B cell (primary cell): ENCODE results near the gene WARS2. TPM values are rescaled to one million over a fixed set of nuclear protein-coding genes. Genes with fewer than 3 reads are reported as not detected.

Experiments
- ATAC-seq: fragments of 200-7000 bp; cut with Tn5 transposase; one replicate; pipeline ENCODE4 v1.10.0; 2021; ENCODE audit warnings: low read depth, mild to moderate bottlenecking, moderate number of reproducible peaks, moderate library complexity
- CTCF ChIA-PET: fragments of 350-600 bp; sonication (Branson Sonifier 250); formaldehyde crosslinking; loops from one replicate; lab custom pipeline; 2021; ENCODE audit warnings: antibody characterized with exemption, inconsistent platforms; lab: Charles Lee
- POLR2A ChIA-PET: fragments of 350-600 bp; sonication (Branson Sonifier 250); formaldehyde crosslinking; loops from one replicate; lab custom pipeline; 2021; ENCODE audit warnings: antibody characterized with exemption; lab: Charles Lee
- DNase-seq: peaks from one replicate; pipeline ENCODE4 v3.0.0; 2013
- H2AFZ ChIP-seq: 2 replicates; pipeline ENCODE4 v1.6.1; 2012; ENCODE audit warnings: mild to moderate bottlenecking, low read depth, low read length; ENCODE audit not compliant: insufficient read depth, poor library complexity, severe bottlenecking
- H3K27ac ChIP-seq, 2 donors: 1 replicate in 1 of 2; 2 replicates in 1 of 2; pipeline ENCODE4 v1.5.1; 2012 to 2013; ENCODE audit warnings: low read length in 2 of 2, mild to moderate bottlenecking in 2 of 2, moderate library complexity in 1 of 2
- H3K27me3 ChIP-seq, 4 experiments: fragments of 200-600 bp in 1 of 4; sonication (generic) in 1 of 4; replicated peaks in 1 of 4; 1 replicate in 2 of 4; 2 replicates in 2 of 4; pipeline versions ENCODE4 v1.6.1 to v1.7.0; 2013 to 2016; ENCODE audit warnings: low read length in 3 of 4, mild to moderate bottlenecking in 2 of 4, mixed read lengths in 1 of 4, moderate library complexity in 1 of 4; ENCODE audit not compliant: insufficient read depth in 4 of 4, control insufficient read depth in 3 of 4; ENCODE audit errors: control extremely low read depth in 1 of 4
- H3K36me3 ChIP-seq, 2 experiments: replicated peaks in 1 of 2; 1 replicate in 1 of 2; 2 replicates in 1 of 2; pipeline versions ENCODE4 v1.6.1 to v1.7.1; 2013; ENCODE audit warnings: low read length in 1 of 2; ENCODE audit not compliant: insufficient read depth in 2 of 2, control insufficient read depth in 1 of 2; ENCODE audit errors: control extremely low read depth in 1 of 2, extremely low read depth in 1 of 2
- H3K4me1 ChIP-seq, 2 donors: fragments of 200-600 bp in 1 of 2; sonication (generic) in 1 of 2; 1 replicate in 1 of 2; 2 replicates in 1 of 2; pipeline versions ENCODE4 v1.5.1 to v1.6.1; 2013 to 2017; ENCODE audit warnings: low read length in 2 of 2; ENCODE audit not compliant: control insufficient read depth in 2 of 2, insufficient read depth in 2 of 2
- H3K4me2 ChIP-seq: replicated peaks from 2 replicates; pipeline ENCODE3; 2012; ENCODE audit warnings: mild to moderate bottlenecking, low read depth, low read length; ENCODE audit not compliant: poor library complexity, severe bottlenecking
- H3K4me3 ChIP-seq, 5 experiments: fragments of 200-600 bp in 1 of 5; sonication (generic) in 1 of 5; 1 replicate in 3 of 5; 2 replicates in 2 of 5; pipeline versions ENCODE4 v1.5.1 to v1.7.0; 2011 to 2016; ENCODE audit warnings: low read length in 4 of 5, mild to moderate bottlenecking in 4 of 5, low read depth in 2 of 5, control low read depth in 1 of 5, moderate library complexity in 1 of 5; ENCODE audit not compliant: insufficient read depth in 1 of 5; ENCODE audit errors: control extremely low read depth in 1 of 5, extremely low read depth in 1 of 5
- H3K79me2 ChIP-seq: fragments of 200-600 bp; sonication (generic); one replicate; pipeline ENCODE4 v1.6.0; 2016; ENCODE audit warnings: low read length; ENCODE audit not compliant: control insufficient read depth, insufficient read depth
- H3K9ac ChIP-seq: fragments of 200-600 bp; sonication (generic); 2 replicates; pipeline ENCODE4 v1.6.1; 2017; ENCODE audit warnings: mild to moderate bottlenecking, low read length, moderate library complexity
- H3K9me3 ChIP-seq, 3 donors: one replicate each; pipeline versions ENCODE4 v1.6.1 to v1.7.1; 2013; ENCODE audit warnings: low read length in 2 of 3; ENCODE audit not compliant: control insufficient read depth in 2 of 3, insufficient read depth in 1 of 3; ENCODE audit errors: control extremely low read depth in 1 of 3
- H4K20me1 ChIP-seq: 2 replicates; pipeline ENCODE4 v1.6.0; 2012; ENCODE audit warnings: mild to moderate bottlenecking, low read length; ENCODE audit not compliant: insufficient read depth, control insufficient read depth, poor library complexity, severe bottlenecking
- H3K27ac Mint-ChIP-seq: one replicate; pipeline ENCODE4 v1.8.0; 2021; ENCODE audit warnings: mixed read lengths
- H3K27me3 Mint-ChIP-seq: one replicate; pipeline ENCODE4 v1.8.0; 2021; ENCODE audit warnings: mixed read lengths
- H3K4me1 Mint-ChIP-seq: one replicate; pipeline ENCODE4 v1.8.0; 2021; ENCODE audit warnings: mixed read lengths
- H3K4me3 Mint-ChIP-seq: one replicate; pipeline ENCODE4 v1.8.0; 2021; ENCODE audit warnings: mixed read lengths
- H3K9me3 Mint-ChIP-seq: one replicate; pipeline ENCODE4 v1.8.0; 2022; ENCODE audit warnings: mixed read lengths; ENCODE audit not compliant: insufficient read depth
- EZH2 ChIP-seq: IDR thresholded peaks from 2 replicates; pipeline ENCODE4 v1.6.1; 2012; ENCODE audit warnings: borderline replicate concordance, low read depth, mild to moderate bottlenecking, moderate library complexity, low read length; ENCODE audit not compliant: insufficient read depth, poor library complexity, severe bottlenecking
- WGBS: methylation state at CpG from one replicate; pipeline ENCODE4 v1.1.5; 2013; ENCODE audit warnings: missing lambda C conversion rate; ENCODE audit not compliant: insufficient coverage; 5-methylcytosine and 5-hydroxymethylcytosine counted together
- intact Hi-C: fragments of 100-400 bp; cut with micrococcal nuclease; formaldehyde crosslinking; loops from one replicate; pipeline ENCODE4 v1.10.0; 2022
- polyA minus RNA-seq: library from RNA; depleted of rRNA, polyadenylated mRNA; stranded (reverse); fragments of >200 nt; gene quantifications from 2 replicates; pipeline ENCODE4 v1.2.3, GENCODE V29; 2012
- polyA plus RNA-seq: library from polyadenylated mRNA; depleted of rRNA; stranded (reverse); fragments of >200 nt; gene quantifications from 2 replicates; pipeline ENCODE4 v1.2.3, GENCODE V29; 2012
- total RNA-seq, 2 donors: library from RNA; stranded (reverse); fragments of 120-200 nt in 1 of 2; gene quantifications; 1 replicate in 1 of 2; 2 replicates in 1 of 2; pipeline versions ENCODE4 v1.2.3 to v1.2.4, GENCODE V29; 2013 to 2022
- TF ChIP-seq, protein P1 (sequence below): fragments of 200-600 bp; IDR thresholded peaks from one replicate; pipeline ENCODE4 v1.8.0; 2022; ENCODE audit warnings: antibody characterized with exemption, mild to moderate bottlenecking

The WARS2 gene
- total RNA-seq: 14.3 and 17.8 TPM in 2 replicates
- total RNA-seq (2013): 17.3 TPM
- polyA plus RNA-seq: 2.8 and 4.2 TPM in 2 replicates
- 41.9 and 52.8 TPM in 2 replicates for polyA minus RNA-seq

DNA sequence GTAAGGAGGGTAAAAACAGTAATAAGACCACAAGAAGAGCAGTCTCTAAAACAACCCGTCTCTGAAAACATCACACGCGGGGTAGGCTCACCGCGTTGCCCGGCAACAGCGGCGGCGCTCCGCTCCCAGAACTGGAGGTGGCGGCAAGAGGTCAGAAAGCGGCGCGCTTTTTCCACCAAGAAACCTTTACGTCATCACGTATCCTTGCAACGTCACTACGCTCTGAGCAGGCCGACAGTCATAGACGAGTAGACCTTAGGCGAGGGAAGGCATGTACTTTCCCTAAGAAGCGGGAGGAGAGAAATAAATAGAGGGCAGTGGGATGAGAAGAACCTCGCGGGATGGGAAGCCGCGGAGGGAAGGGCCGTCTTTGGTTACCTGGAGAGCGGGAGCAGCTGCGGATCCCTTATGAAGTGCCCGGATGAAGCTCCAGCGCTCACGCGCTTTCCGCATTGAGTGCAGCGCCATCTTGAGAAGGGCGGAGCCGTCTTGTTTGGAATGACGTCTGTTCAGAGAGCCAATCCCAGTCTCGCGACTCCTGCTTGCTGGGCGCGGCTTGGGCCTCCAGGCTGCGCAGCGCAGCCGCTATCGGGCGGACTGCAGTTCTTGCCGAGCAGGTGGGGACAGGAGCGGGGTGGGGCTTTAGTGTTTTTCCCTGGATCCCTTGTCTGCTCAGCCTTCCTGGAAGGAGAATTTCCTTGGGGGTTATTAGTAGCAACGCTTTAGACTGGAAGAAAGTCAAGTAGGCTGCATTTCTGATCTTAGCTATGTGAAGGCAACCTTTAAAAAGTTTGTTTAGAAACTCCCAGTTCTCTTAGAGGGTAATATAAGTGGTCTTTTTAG, at the start of gene WARS2:
Gene WARS2 (minus strand): TSS at position 477 of the 843 bp plus-strand sequence. CDS start 9 bp downstream, at position 468.
- Mint-ChIP-seq H3K27me3 (no peaks in the 10 kb centered on the region), H3K27ac (no peak within 1 kb of the TSS), H3K4me1 (peaks cover 17% of the 10 kb centered on the region), H3K4me3 (no peak within 1 kb of the TSS), H3K9me3 (no peaks in the 10 kb centered on the region)
- no peaks in the 10 kb centered on the region for H4K20me1 ChIP-seq
- H3K4me2 ChIP-seq: peak within 1 kb of the TSS; percentile 78
- peak within 1 kb of the TSS; percentile 53 to 87 (median 79) for H3K4me3 ChIP-seq
- TF ChIP-seq EZH2: no peak
- TF ChIP-seq, protein P1, sequence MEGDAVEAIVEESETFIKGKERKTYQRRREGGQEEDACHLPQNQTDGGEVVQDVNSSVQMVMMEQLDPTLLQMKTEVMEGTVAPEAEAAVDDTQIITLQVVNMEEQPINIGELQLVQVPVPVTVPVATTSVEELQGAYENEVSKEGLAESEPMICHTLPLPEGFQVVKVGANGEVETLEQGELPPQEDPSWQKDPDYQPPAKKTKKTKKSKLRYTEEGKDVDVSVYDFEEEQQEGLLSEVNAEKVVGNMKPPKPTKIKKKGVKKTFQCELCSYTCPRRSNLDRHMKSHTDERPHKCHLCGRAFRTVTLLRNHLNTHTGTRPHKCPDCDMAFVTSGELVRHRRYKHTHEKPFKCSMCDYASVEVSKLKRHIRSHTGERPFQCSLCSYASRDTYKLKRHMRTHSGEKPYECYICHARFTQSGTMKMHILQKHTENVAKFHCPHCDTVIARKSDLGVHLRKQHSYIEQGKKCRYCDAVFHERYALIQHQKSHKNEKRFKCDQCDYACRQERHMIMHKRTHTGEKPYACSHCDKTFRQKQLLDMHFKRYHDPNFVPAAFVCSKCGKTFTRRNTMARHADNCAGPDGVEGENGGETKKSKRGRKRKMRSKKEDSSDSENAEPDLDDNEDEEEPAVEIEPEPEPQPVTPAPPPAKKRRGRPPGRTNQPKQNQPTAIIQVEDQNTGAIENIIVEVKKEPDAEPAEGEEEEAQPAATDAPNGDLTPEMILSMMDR: no peak
- H3K9ac ChIP-seq: peak within 1 kb of the TSS; percentile 79
- POLR2A ChIA-PET: no interaction called here
- intact Hi-C loops: loop anchor here (1.0 to 5.0 kb wide), 2 partner anchors 1211 to 1533 kb away; partner anchors contain the start of genes GDAP2, TENT5C and WDR3
- WGBS: under 1% methylated on average over 50 of the region's 50 CpGs
- peak; percentile 92 for ATAC-seq
- DNase-seq: peak; percentile 99
- no peaks in the 10 kb centered on the region for H3K27me3 ChIP-seq
- peaks cover 18 to 19% of the 10 kb centered on the region in 2 donors for H3K4me1 ChIP-seq
- H3K27ac ChIP-seq: peak within 1 kb of the TSS; percentile 95 to 97
- CTCF ChIA-PET: interaction anchor here (1.0 kb wide), 1 partner anchor 534 kb away, joined by 3 read pairs; no protein-coding TSS in a partner anchor
- no peaks in the 10 kb centered on the region for H3K36me3 ChIP-seq
- H3K79me2 ChIP-seq: peaks cover 28% of the 10 kb centered on the region
- H2AFZ ChIP-seq: peak within 1 kb of the TSS; percentile 80
- no peaks in the 10 kb centered on the region for H3K9me3 ChIP-seq

GRCh38 chr1:119188926-119189325, 48.5 kb upstream of the WARS2 start:
- H4K20me1 ChIP-seq: no peaks in the 10 kb centered on the region
- no peak overlapping the region for H3K27ac ChIP-seq
- no peak for TF ChIP-seq EZH2
- TF ChIP-seq, protein P1: no peak
- H3K36me3 ChIP-seq: peaks cover 0 to 4% of the 10 kb centered on the region in 2 experiments
- POLR2A ChIA-PET: no interaction called here
- H3K27me3 Mint-ChIP-seq: no peaks in the 10 kb centered on the region
- H2AFZ ChIP-seq: no peak overlapping the region
- H3K79me2 ChIP-seq: no peaks in the 10 kb centered on the region
- WGBS: no CpG with 5 or more reads among the region's 3 CpGs
- intact Hi-C loops: no loop called here
- ATAC-seq (no peak), DNase-seq (no peak)
- CTCF ChIA-PET: no interaction called here
- no peak overlapping the region for H3K27ac Mint-ChIP-seq
- no peaks in the 10 kb centered on the region for H3K4me1 ChIP-seq
- no peaks in the 10 kb centered on the region for H3K4me1 Mint-ChIP-seq
- H3K4me3 ChIP-seq: no peak overlapping the region
- H3K9ac ChIP-seq: no peak overlapping the region
- H3K4me2 ChIP-seq: no peak overlapping the region
- H3K27me3 ChIP-seq: no peaks in the 10 kb centered on the region
- peaks cover 0 to 5% (median 1%) of the 10 kb centered on the region in 3 donors for H3K9me3 ChIP-seq
- peaks cover 4% of the 10 kb centered on the region for H3K9me3 Mint-ChIP-seq
- no peak overlapping the region for H3K4me3 Mint-ChIP-seq
